HG02938 (cell line): Measurements from ENCODE around the gene BBC3.

Experiments
- ATAC-seq: cut with Tn5 transposase; IDR thresholded peaks from one replicate; pipeline ENCODE4 v1.9.1; 2021; ENCODE audit warnings: mild to moderate bottlenecking, moderate library complexity; ENCODE audit not compliant: unreplicated experiment

Gene BBC3

DNA sequence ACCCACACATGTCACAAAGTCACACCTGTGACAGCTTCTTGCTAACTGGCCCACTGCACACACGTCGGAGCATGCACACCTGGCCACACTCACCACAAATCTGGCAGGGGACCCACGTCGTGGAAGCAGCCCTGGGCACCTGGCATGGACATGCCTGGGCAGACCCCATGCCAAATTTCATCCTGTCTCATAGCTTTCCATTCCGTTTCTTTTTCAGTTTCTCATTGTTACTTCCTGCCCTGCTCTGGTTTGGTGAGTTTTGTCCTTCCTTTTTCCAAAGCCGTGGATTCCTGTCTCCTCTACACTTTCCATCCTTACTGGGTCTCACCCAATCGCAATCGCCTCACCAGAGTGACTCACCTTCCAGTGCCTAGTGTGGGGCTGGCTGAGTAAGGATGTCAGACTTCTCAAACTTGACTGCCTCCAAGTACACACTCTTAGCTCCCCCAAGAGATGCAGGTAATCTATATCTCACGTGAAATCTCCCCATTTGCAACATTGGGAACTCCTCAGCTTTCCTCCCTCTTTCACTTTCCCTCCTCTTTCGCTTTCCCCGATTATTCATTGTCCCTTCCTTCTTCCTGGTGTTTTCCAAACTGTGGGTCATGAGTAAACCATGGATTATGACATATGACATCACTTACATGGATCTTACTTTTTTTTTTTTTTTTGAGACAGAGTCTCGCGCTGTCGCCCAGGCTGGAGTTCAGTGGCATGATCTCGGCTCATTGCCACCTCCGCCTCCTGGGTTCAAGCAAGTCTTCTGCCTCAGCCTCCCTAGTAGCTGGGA lies 1.6 kb upstream of the BBC3 start:
- ATAC-seq = no peak

- ATAC-seq = no peak
Measured at GRCh38 chr19:47231215-47232054, 436 bp upstream of the BBC3 start.

GRCh38 chr19:47230054-47230920 lies 712 bp downstream of the BBC3 start:
- ATAC-seq = no peak

DNA sequence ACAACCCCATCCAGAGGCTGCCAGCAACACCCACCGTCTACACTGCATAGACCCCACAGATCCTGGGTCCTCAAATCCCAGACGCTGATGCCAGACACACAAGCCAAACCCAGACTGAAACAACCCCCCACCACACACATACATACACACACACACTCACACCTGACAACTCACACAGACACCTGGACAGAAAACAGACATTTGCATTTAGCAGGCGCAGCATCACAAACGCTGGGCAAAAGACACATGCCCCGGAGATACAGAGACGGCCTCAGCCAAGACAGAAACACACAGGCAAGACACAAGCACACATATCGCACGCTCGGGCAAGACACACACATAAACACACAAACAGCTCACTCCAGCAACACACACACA lies 1.3 kb downstream of the BBC3 start:
- ATAC-seq = no peak

DNA sequence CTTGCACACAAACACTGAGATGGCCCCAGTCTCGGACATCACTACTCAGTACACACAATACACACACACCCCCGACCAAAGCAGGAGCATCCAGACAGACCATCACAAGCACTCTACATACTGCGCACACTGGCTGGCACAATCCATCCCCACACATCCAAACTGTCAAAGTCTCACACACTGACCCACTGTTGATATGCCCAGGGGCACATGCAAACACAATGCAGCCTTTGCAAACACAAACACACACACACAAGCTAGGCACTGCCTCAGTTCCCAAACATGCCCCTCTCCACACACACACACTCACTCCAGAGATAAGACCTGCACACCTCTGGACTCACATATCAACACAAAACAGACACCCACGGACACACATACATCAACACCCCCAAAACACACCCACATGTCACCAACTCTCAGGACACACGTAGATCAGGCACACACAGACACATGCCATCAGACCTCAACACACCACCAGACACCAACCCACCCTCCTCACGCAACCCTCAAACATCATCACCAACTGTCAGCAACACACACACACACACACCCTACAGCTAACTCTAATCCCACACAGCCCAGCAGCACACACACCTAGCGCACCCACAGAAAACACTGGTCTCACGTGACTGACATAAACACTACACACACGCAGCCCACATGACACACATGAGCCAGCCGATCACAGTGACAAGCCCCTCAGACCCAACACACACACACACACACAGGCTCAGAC lies 1.9 kb downstream of the BBC3 start:
- ATAC-seq = no peak

DNA sequence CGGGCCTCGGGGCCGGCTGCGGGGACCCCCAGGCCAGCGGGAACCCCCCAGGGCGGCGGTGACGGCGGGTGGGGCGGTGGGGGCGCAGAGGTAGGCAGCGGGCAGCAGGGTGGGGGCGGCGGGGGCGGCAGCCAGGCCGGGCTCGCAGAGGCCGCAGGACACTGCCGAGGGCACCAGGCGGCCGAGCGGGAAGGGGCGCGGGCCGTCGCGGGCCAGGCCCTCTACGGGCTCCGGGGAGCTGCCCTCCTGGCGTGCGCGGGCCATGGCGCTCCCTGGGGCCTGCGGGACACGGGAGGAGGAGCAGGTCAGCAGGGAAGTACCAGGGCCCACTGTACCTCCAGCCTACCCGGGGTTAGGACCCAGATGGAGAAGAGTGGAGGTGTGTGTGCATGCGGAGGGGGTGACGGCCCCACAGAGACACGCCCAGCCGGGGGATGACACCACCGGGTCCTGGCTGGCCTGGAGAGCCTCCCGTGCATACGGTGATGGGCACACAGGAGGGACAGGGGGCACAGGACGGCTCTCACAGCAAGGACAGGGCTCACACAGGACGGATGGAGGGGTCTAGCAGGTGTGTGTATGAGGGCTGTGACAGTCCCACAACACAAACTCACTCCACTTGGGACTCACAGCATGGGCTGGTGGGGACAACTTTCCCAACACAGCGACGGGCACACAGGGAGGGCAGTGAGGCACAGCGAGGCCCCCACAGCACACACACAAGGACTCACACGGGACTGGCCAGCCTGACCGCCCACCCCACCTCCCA lies 2.6 kb downstream of the BBC3 start:
- no peak for ATAC-seq

GRCh38 chr19:47227352-47228167 lies 3.4 kb downstream of the BBC3 start:
- no peak for ATAC-seq

DNA sequence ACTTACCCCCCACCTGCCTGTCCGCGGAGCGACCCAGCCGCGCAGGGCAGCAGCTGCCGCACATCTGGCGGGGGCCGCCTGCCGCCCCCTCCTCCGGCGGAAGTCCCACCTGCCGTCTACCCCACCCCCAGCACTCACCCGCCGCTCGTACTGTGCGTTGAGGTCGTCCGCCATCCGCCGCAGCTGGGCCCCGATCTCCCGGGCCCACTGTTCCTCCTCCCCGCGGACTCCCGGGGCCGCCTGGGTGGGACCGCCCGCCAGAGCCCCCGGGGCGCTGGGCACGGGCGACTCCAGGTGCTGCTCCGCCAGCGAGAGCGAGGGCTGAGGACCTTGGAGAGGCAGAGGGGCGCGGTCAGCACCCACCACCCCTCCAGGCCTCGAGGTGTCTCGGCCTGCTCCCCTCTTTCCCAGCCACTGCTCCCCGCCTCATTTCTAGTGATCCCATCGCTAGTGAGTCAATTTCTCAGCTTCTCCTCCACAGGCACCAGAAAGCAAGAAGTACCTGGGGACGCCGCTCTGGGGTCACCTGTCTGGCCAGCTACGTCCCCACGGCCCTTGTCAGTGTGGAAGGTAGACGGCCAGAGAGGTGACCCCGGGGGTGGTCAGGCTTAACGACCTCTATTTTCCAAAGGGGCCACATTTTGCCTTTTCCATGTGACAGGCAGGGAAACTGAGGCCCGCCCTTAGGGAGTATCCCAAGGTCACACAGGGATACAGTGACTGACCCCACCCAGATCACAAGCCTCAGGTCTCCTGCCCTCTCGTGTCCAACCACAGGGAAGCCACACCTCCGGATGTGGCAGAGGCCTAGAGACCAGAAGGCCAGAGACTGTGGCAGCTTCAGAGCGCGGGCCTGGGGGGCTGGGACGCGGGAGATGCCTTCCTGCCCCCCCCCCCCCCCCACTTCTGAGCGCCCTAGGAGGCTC lies 4.3 kb downstream of the BBC3 start:
- ATAC-seq = peak; percentile 25

DNA sequence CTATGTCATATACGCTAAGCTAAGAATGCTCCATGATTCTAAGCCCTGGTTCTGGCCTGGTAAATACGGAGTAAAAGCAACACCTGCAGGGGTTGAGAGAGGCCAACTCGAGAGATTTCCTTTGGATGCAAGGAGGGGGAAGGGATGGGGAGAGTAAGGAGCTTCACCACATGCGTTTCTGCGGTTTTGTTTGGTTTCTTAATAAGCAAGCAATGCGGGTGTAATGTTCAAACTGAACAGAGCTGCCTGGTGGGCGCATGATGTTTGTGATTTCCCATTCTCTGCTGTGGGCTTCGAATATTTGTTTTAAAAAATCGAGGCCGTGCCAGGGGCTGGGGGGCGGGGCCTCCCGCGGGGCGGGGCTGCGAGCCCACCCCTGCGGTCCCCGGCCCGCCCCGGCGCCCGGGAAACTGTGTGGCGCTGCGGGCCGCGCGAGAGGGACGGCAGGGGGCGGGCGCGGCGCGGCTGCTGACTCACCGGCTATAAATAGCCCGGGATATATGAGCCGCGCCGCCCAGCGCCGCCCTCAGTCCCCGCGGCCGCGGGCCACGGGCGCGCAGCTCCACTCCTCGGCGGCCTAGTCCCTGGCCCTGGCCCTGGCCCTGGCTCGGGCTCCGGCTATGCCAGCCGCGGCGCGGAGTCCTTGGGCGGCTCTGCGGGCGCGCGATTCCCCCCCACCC lies 5.1 kb downstream of the BBC3 start:
- ATAC-seq = peak; percentile 31

- ATAC-seq = no peak
Measured at GRCh38 chr19:47221890-47222289, 9.1 kb downstream of the BBC3 start.

DNA sequence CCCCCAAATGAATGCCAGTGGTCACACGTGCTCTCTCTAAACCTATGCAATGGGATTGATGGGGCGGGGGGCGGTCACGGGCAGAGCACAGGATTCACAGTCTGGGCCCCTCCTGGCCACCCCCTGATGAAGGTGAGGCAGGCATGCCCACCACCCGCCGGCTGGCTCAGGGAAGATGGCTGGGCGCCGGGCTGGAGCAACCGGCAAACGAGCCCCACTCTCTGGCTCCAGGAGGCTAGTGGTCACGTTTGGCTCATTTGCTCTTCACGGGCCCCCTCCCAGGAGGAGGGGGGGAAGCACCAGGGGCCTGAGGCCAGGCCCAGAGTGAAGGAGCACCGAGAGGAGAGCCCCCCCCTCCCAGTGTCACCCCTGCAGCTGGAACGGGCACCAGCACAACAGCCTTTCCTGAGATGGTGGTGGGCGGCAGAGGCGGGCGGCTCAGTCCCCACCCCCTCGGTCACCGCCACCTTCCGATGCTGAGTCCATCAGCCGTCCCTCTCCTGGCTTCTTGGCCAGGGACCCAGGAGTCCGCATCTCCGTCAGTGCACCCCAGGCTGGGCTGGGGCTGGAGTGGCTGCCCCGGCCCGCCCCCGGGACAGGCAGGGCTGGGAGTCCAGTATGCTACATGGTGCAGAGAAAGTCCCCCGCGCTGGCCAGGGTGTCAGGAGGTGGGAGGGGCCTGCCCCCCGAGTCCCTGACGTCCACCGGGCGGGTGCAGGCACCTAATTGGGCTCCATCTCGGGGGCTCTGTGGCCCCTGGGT lies 9.7 kb downstream of the BBC3 start:
- no peak for ATAC-seq

- no peak for ATAC-seq
Measured at GRCh38 chr19:47215581-47215980, 15.4 kb downstream of the BBC3 start.

GRCh38 chr19:47210689-47211316 lies 20.2 kb downstream of the BBC3 start:
- ATAC-seq = no peak

DNA sequence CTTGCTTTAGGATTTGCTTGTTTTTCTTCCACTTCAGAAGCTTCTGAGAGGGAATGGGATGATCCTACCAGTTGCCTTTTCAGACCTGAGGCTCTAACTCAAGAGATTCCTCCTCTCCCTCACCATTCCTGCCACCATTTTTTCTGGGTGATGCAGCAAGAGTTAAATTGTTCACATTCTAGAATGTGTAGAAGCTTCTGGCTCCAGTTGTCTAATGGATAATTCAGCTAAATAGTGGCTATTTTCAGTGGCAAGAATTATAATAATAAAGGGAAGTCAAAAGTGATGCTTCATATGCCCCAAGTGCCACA lies 20.9 kb downstream of the BBC3 start:
- no peak for ATAC-seq

DNA sequence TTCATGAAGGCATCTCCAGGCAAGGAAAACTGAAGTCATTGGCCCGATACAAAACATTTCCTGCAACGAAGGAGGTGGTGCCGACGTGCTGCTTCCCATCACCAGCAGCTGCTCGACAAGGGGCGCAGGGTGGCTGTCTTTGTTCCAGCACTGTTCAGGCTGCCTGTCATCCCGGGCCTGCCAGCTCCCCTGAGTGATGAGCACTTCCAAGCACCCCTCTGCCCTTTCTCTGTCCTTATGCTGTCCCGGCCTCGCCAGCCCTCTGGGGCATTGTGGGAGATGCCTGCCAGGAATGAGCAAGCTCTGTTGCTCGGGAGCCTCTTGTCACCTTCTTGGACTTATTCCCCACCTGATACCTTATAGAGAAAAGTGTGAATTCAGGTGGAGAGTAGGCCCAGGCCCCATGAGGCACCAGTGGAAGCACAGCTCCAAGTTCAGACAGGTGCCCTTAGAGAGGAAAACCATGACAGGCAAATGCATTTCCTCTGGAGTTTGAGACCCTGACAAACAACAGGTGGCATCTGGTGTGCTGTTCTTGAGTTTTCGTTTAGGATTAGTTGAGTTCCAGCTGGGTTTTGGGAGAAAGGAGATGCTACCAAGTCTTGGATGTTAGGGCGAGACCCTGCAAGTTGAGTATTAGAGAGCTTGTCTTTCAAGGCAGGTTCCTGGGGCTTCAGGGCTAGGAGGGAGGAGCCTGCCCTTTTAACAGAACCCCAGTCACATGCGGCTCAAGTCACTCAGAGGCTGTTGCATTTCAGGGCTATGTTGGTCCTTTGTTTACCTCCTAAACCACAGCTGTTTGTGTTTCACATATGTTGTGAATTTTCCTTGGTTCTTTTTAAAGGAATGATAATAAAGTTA lies 21.4 kb downstream of the BBC3 start:
- no peak for ATAC-seq
